COR-L47 (cell line): ENCODE measurements around the gene FGF1.

Experiments used
- DNase-seq: peaks from one replicate; lab custom pipeline; 2025; lab: John Stamatoyannopoulos, UW

Gene FGF1

GRCh38 chr5:142612494-142613270 lies 73.2 kb downstream of the FGF1 start:
- DNase-seq: no peak

DNA sequence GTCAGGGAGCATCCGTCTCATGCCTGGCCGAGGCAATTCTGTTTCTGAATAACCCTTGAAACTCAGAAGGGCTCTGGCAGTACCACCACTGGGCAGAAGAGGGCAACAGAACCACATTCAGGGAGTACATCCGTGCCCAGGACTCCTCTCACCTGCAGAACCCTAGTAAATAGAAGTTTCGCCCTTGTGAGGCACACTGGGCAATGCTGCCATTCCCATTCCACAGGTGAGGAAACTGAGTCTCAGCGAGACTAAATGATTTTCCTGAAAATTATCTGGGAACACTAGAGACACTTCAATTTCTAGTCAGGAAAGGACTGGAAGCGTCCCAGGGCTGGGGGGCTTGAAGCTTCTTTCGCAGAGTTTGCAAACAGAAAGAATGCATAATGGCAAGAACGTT lies 74.7 kb downstream of the FGF1 start:
- DNase-seq: peak; percentile 31

DNA sequence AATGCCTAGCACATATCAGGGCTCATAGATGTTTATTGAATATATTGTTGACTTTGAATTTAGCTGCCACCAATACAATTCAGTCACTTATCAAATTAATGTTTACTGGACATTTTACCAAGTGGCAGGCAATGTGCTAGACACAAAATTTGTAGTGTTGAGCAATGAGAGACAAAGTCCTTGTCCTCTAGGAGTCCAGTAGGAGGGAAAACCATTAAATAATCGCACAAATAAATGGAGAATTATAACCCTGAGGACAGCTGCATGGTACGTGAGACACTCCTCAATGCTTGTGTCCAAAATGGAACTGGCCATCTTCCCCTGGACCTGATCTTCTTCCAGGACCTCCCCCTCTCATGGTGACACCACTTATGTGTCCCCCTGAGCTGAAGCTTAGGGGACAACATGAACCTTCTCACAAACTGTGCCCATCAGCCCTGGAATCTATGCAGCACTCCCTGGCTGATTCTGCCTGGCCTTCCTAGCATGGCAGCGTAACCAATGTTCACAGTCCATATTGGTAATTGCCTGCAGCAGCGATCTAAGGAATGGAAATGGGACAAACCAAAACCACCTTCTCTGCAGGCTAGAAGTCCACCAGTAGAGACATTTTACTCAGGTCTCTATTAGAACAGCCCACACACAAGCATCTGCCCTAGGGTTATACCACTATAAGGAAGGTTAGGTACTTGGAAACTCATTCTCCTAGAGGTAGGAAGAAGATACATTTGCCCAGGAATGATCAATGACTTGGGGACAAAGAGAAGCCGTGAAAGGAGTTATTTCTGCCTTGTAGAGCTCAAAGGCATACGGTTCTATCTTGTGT lies 75.5 kb downstream of the FGF1 start:
- no peak for DNase-seq

- no peak for DNase-seq
Measured at GRCh38 chr5:142609142-142609541, 76.7 kb downstream of the FGF1 start.

GRCh38 chr5:142608081-142608480 lies 77.8 kb downstream of the FGF1 start:
- DNase-seq: no peak

GRCh38 chr5:142605611-142606010 lies 80.3 kb downstream of the FGF1 start:
- no peak for DNase-seq

- DNase-seq: no peak
Measured at GRCh38 chr5:142602720-142603245, 83.1 kb downstream of the FGF1 start.

DNA sequence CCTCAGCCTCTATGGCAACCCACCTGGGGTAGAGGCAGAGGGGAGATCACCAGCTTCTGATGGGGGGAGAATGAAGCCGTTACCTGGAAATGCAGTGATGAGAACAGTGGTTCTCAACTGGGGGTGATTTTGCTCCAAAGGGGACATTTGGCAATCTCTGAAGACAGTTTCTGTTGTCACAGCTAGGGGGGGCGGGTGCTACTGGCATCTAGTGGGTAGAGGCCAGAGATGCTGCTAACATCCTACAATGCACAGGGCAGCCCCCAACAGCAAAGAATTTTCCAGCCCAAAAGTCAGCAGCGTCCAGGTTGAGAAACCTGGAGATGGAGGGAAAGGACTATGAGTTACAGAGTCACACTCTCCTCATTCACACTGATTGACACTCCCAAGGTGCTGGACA lies 84.5 kb downstream of the FGF1 start:
- no peak for DNase-seq

DNA sequence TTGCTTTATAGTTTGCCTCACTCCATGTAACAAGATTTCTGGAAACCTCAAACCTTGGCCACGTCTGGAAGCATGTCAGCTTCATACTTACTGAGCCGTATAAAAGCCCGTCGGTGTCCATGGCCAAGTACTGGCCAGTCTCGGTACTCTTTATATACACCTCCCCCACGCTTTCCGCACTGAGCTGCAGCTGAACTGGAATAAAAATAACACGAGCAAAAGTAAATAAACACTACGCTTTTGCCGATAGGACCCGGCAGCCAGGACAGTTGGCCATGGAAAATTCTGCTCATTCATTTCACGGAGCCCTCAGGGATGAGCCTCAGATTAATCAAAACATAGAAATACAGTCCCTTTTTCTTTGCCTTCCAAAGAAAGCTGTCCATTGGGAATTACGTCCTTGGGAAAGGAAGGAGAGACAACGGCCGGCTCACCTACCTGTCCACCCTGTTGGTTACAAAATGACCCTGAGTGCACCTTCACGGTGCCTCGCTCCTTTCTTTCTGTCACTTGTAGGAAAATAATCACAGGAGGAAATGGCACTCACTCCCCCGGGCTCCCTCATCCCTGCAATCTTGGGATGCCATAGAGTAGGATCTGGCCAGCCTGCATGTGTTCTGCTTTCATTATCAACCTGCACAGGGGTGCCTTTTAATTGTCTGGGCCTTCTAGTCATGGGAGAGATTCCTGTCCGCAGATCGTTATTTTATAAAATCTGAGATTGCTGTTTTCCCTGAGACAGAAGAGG lies 85.1 kb downstream of the FGF1 start:
- no peak for DNase-seq

- no peak for DNase-seq
Measured at GRCh38 chr5:142600092-142600491, 85.8 kb downstream of the FGF1 start.

DNA sequence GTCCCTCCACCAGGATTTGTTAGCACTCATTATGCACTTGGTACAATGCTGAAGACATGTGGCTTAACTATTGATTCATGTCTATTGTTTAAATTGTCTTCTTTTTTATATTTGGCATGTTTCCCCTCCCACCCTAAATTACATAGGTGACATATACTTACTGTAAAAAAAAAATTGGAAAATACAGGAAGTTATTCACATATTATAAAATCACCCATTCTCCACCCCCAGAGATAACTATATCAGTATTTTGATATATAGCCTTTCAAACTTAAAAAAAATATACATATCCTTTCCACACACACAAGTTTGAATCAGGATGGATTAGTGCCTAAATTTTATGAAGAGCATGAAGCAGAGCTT lies 87.6 kb downstream of the FGF1 start:
- DNase-seq: no peak

GRCh38 chr5:142597546-142598337 lies 88.1 kb downstream of the FGF1 start:
- DNase-seq: no peak

GRCh38 chr5:142597025-142597424 lies 88.9 kb downstream of the FGF1 start:
- DNase-seq: no peak

GRCh38 chr5:142592365-142592764 lies 93.5 kb downstream of the FGF1 start:
- no peak for DNase-seq

GRCh38 chr5:142590451-142591231 lies 95.2 kb downstream of the FGF1 start:
- no peak for DNase-seq

DNA sequence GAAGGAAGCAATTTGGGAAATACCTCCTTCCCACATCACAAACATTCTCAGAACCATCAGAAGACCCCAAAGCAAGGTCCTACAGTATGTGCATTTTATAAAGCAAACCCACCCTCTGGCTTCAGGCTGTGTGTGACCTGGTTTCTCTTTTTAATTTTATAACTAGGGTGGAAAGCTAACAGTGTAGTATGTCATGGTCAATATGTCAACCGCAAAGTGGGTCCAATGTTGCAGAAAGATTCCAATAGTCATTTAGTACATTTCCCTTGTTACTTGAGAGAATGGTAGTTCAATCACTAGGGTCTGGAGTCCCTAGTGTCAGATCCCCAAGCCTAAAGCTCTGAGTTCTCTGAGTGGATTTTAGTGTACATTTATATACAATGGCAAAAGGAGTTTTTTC lies 96.2 kb downstream of the FGF1 start:
- DNase-seq: no peak

DNA sequence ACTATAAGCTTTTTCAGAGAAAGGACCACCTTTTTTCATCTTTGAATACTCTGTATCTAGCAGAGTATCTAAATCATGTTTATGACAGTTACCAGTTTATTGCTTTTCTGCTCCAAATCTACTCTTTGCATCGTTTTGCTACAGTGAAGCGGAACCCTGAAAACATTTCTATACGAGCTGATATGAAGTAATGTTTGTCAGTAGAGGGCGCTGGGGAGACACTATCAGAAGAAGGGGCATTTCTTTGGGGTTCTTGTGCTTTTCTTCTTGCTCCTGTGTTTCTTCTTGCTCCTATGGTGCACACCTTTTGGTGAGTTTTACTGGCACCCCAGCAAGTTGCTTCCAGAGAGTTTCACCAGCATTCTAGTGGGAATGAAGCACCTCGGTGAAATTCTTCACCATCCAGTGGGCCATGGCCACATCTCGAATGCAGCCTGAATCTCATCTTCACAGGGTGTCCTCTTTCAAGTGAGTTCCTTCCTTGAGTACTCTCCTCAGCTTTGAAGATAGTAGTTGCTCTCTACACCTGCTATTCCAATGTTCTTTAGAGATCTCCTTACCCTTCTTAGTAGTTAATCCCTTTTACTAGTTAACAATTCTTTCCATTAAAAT lies 98.4 kb downstream of the FGF1 start:
- DNase-seq: peak; percentile 11

DNA sequence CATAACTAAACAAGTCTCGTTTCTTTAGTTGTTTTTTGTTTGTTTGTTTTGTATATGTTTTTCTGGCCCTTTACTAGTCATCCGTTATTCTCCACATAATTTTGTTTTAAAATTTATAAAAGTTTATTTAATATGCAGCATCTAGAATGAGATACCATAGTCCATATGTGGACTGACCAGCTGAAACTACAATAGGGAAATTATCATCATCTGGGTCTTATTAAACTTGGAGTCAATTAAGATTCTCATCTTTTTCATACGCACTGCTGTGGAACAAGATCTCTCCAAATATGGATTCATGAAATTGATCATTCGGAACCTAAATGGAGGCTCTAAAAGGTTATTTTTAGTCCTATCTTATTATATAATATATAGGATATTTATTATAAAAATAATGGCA lies 99.3 kb downstream of the FGF1 start:
- no peak for DNase-seq

DNA sequence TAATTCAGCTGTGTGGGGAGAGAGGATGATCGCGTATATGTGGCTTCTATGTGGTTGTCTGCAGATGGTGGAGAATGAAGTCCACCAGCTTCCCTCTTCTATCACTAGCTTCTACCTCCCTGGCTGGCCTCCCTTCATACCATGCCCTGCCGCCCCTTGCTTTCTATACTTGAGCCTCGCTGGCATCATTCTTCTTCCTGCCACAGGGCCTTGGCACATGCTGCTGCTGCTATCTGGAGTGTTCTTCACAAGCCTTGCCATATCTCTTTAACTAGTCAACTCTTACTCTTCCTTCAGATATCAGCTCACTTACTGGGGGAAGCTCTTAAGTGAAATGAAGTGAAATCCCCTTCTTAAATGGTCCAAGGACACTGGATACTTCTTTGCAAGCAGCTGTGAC lies 100.4 kb downstream of the FGF1 start:
- DNase-seq: no peak

- no peak for DNase-seq
Measured at GRCh38 chr5:142584891-142585290, 101.0 kb downstream of the FGF1 start.
